ENCODE results near the gene RIN3. TPM values are rescaled to one million over a fixed set of nuclear protein-coding genes. Genes with fewer than 3 reads are reported as not detected.

RIN3 gene
- total RNA-seq, 1 donor from 2014 or later, result 70.6 TPM

GRCh38 chr14:92617581-92617980, 104.0 kb downstream of the RIN3 start:
- Histone ChIP-seq H3K9me3 (peaks cover 8% of the 10 kb centered on the region), H3K4me3 (no peak overlapping the region), H3K36me3 (peaks cover 7% of the 10 kb centered on the region), H3K27ac (no peak overlapping the region), H3K27me3 (ENCODE audit: low read depth) (no peaks in the 10 kb centered on the region), H3K4me1 (peaks cover 25% of the 10 kb centered on the region)
- TF ChIP-seq, protein P1, sequence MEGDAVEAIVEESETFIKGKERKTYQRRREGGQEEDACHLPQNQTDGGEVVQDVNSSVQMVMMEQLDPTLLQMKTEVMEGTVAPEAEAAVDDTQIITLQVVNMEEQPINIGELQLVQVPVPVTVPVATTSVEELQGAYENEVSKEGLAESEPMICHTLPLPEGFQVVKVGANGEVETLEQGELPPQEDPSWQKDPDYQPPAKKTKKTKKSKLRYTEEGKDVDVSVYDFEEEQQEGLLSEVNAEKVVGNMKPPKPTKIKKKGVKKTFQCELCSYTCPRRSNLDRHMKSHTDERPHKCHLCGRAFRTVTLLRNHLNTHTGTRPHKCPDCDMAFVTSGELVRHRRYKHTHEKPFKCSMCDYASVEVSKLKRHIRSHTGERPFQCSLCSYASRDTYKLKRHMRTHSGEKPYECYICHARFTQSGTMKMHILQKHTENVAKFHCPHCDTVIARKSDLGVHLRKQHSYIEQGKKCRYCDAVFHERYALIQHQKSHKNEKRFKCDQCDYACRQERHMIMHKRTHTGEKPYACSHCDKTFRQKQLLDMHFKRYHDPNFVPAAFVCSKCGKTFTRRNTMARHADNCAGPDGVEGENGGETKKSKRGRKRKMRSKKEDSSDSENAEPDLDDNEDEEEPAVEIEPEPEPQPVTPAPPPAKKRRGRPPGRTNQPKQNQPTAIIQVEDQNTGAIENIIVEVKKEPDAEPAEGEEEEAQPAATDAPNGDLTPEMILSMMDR (IDR thresholded peaks at IDR 0.05), result no peak
- ATAC-seq (no peak), DNase-seq (no peak)
- intact Hi-C loops (cut with DNase I), result no loop called here

DNA sequence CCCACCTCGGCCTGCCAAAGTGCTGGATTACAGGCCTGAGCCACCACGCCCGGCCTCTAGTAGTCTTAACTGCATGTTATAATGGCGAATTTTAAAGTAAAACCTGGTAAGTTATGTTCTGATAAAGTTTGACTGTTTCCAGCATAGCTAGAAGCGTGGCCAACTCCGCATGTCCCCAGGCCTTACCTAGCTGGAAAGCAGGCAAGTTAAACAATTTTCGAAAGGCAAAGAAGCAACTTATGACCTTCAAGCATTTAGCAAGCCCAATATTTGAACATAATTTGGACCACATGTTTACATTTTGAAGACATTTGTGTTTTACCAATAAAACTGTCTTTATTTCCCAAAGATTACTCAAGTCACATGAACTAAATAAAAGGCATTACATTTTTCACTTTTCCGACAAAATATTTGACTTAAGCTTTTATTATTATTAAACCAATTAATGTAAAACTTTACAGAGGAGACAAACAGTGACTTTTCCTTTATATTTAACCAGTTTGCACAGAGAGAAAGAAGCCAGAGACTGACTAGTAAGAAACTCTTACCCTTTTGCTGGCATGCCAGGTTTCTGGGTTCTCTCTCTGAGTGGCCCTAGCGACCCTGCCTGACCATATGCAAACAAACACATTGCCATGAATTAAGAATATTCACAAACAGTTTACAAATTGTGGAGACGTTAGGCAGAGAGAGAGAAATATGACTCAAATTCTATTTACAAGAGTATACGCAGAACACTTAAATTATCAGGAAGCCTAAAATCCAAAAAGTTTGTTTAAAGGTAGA, 106.3 kb downstream of the RIN3 start:
- DNase-seq (no peak), ATAC-seq (no peak)
- Histone ChIP-seq H3K4me1 (peaks cover 14% of the 10 kb centered on the region), H3K9me3 (peaks cover 11% of the 10 kb centered on the region), H3K36me3 (peaks cover 7% of the 10 kb centered on the region), H3K4me3 (no peak overlapping the region), H3K27me3 (ENCODE audit: low read depth) (no peaks in the 10 kb centered on the region), H3K27ac (no peak overlapping the region)
- TF ChIP-seq, protein P1 (IDR thresholded peaks at IDR 0.05), result no peak
- intact Hi-C loops (cut with DNase I), result no loop called here

- ATAC-seq, result no peak
- no peak overlapping the region for H3K27ac ChIP-seq
- TF ChIP-seq, protein P1 (IDR thresholded peaks at IDR 0.05), result no peak
- H3K9me3 ChIP-seq, result peaks cover 19% of the 10 kb centered on the region
- H3K4me1 ChIP-seq, result peaks cover 8% of the 10 kb centered on the region
- DNase-seq, result no peak
- no peaks in the 10 kb centered on the region for H3K36me3 ChIP-seq
- intact Hi-C loops (cut with DNase I), result no loop called here
- no peaks in the 10 kb centered on the region for H3K27me3 ChIP-seq (ENCODE audit: low read depth)
- no peak overlapping the region for H3K4me3 ChIP-seq
Measured at GRCh38 chr14:92622311-92622710, 108.7 kb downstream of the RIN3 start.

GRCh38 chr14:92624764-92625163, 111.2 kb downstream of the RIN3 start:
- H3K27ac ChIP-seq, result no peak overlapping the region
- intact Hi-C loops (cut with DNase I), result no loop called here
- no peak overlapping the region for H3K4me3 ChIP-seq
- no peak for DNase-seq
- H3K4me1 ChIP-seq, result peaks cover 8% of the 10 kb centered on the region
- no peak for ATAC-seq
- H3K9me3 ChIP-seq, result peaks cover 28% of the 10 kb centered on the region
- no peaks in the 10 kb centered on the region for H3K27me3 ChIP-seq (ENCODE audit: low read depth)
- H3K36me3 ChIP-seq, result no peaks in the 10 kb centered on the region
- TF ChIP-seq, protein P1 (IDR thresholded peaks at IDR 0.05), result no peak

- Histone ChIP-seq H3K27ac (no peak overlapping the region), H3K27me3 (ENCODE audit: low read depth) (no peaks in the 10 kb centered on the region), H3K4me1 (peaks cover 5% of the 10 kb centered on the region), H3K36me3 (no peaks in the 10 kb centered on the region), H3K4me3 (no peak overlapping the region), H3K9me3 (peaks cover 28% of the 10 kb centered on the region)
- intact Hi-C loops (cut with DNase I), result no loop called here
- ATAC-seq (no peak), DNase-seq (no peak)
- TF ChIP-seq, protein P1 (IDR thresholded peaks at IDR 0.05), result no peak
Measured at GRCh38 chr14:92625213-92625612, 111.6 kb downstream of the RIN3 start.

Data from lower lobe of right lung (tissue), 2 donors.